ENCODE results near the gene BMAL1. TPM values are rescaled to one million over a fixed set of nuclear protein-coding genes. Genes with fewer than 3 reads are reported as not detected.

Gene BMAL1
- total RNA-seq, 2 donors from 2014 or later, result 20.1 to 62.3 TPM

DNA sequence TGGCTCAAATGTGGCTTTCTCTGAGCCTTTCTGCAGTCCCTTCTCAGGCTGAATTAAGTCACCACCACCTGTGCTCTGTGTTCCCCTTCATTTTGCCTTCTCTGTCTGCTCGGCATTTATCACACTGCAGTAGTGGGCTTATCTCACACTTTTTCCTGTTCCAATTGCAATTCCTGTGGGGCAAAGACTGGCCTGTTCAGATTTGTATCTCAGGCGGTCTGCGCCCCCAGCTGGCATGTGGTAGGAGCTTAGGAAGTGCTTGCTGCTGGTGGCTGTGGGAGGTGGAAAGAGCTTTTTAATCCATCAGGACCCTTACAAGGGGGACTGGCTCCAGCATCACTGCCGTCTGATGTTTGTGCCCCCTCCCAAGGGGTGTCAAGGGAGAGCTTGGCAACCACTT is 21.2 kb downstream of the BMAL1 start:
- Mint-ChIP-seq H3K36me3 (peaks cover 4 to 19% of the 10 kb centered on the region in 2 donors), H3K9me3 (peaks cover 4 to 8% of the 10 kb centered on the region in 2 donors), H3K27ac (peak overlapping the region in 1 of 2 donors; percentile 26)
- DNase-seq (ENCODE audit: low spot score in 2 of 2) (no peak), ATAC-seq (no peak)

DNA sequence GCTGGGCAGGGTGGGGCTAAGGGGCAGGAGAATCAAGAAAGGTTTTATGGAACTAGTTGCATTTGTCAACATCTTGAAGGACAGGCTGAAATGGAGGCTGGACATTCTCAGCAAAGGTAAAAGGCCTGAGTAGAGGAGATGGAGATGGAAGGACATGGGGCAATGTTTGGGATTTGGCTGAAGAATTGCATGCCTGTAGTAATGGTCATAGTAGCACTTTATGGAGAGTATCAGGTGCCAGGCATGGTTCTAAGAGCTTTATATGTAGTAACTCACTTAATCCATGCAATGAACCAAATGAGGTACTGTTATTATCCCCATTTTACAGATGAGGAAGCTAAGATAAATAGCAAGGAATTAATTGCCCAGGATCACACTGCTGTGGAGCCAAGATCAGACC is 23.9 kb downstream of the BMAL1 start:
- ATAC-seq (no peak), DNase-seq (ENCODE audit: low spot score in 2 of 2) (no peak)
- Mint-ChIP-seq H3K9me3 (peaks cover 7 to 12% of the 10 kb centered on the region in 2 donors), H3K27ac (no peak overlapping the region), H3K36me3 (peaks cover 6 to 23% of the 10 kb centered on the region in 2 donors)

DNA sequence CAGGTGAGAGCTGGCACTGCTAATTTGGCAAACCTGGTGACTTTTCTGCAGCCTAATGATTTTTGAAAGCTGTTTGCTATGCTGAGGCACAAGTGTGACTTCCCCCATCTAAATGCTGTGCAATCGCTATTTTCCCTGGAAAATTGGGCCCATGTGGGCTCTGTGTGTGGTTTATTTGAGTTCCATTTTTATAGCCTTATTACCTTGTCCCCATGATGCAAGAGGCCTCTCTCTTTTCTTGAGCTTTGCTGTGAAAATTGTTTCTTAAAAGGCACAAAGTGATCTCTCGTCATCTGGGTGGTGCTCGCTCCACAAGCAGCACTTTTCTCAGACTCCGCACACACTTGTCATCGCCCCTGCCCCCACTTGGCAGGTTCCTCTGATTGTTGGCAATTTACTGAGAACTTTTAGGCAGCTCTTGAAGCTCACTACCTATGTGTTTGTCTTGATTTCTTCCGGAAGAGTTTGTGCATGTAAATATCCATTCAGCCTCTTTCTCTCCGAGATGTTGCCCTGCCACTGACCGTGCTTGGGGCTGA is 24.9 kb downstream of the BMAL1 start:
- DNase-seq (ENCODE audit: low spot score in 2 of 2) (no peak), ATAC-seq (no peak)
- Mint-ChIP-seq H3K9me3 (peaks cover 7 to 12% of the 10 kb centered on the region in 2 donors), H3K27ac (no peak overlapping the region), H3K36me3 (peaks cover 6 to 23% of the 10 kb centered on the region in 2 donors)

DNA sequence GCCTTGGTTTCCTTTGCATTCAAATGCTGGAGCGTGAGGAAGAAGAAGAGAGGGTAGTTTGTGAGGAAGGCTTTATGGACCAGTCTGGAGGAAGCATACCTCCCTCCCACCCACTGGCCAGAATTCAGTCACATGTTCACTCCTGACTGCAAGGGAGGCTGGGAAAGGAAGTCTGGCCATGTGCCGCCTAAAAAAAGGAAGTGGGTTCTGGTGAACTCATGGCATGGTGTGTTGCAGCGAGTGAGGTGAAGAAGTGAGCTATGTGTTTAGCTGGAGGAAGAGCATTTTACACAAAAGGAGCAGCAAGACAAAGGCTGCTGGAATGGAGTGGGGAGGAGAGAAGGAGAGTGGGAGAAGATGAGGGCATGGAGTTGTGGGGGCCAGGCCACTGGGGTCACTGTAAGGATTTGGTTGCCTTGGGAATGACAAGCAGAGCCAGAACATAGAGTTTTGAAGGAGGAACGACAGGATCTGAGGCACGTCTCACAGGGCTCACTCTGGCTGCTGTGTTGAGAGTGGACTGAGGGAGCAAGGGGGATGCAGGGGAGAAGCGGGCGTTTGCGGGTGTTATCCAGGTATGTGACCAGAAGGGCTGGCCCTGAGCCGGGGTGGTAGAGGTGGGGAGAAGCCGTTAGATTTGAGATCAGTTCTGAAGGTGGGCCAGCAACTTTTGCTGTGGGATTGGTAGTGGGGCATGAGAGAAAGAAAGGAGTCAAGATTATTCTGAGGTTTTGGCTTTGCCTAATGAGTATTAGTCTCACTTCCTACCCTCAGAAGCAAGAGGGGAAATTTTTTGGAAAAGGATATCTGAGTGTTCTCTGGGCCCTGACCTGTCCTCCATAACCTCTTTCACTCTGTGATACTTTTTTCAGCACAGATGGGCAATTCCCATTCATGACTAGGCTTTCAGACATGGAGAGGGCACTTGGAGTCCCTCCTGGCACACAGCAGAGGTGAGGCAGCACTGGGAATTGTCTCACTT is 26.4 kb downstream of the BMAL1 start:
- no peak for DNase-seq (ENCODE audit: low spot score in 2 of 2)

DNA sequence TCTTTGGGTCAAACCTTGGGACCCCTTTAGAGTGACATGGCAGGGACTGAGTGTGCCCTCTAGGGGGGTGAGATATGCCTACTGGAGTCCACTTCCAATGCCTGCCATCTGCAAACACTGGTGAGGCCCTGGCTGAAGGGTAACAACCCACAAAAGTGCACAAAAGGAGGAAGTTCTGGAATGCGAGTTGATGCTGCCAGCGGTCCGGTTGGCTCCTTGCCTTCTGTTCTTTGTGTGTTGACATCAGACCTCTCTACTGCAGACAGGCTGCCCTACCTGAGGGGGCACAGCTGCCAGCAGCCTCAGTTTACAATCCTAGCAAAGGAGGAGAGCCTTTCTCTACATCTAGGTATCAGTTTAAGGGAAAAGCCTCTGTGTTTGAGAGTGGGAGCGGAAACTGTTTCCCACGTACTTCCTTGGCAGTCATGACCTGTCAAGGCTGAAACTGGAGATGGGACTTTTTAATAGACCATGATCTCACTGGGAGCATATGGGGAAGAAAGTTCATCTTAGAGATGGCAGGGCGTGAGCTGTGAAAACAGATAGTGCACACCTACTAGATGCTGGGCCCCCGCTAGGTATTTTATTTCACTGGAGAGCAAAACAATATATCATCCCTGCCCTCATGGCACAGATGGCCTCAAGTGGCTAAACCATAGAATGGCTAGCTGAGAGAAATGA is 27.2 kb downstream of the BMAL1 start:
- no peak for ATAC-seq
- DNase-seq (ENCODE audit: low spot score in 2 of 2), result no peak
- Mint-ChIP-seq H3K36me3 (peaks cover 7 to 14% of the 10 kb centered on the region in 2 donors), H3K27ac (no peak overlapping the region), H3K9me3 (peaks cover 7 to 12% of the 10 kb centered on the region in 2 donors)

More for the DNA sequence above, 26.4 kb downstream of the BMAL1 start:
- Mint-ChIP-seq H3K36me3 (peaks cover 6 to 18% of the 10 kb centered on the region in 2 donors), H3K27ac (peak overlapping the region in 1 of 2 donors; percentile 73), H3K9me3 (peaks cover 7 to 12% of the 10 kb centered on the region in 2 donors)
- ATAC-seq, result peak in 1 of 2 donors; percentile 48

DNA sequence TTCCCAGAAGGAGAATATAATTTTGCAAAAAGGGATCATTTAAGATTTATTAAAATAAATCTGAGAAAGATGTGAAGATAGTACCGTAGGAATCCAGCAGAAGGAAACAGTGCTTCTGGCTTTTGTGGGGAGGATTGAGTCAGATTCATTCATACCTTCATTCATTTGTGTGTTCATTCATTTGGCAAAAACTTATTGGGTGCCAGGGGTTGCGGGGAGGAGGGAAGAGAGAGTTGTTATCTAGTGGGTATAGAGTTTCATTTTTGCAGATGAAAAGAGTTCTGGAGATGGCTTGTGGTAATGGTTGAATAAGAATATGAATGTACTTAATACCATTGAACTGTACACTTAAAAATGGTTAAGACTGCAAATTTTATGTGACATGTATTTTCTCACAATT is 31.1 kb downstream of the BMAL1 start:
- no peak overlapping the region for H3K27ac Mint-ChIP-seq
- ATAC-seq (peak; percentile 67 to 70), DNase-seq (ENCODE audit: low spot score in 2 of 2) (no peak)
- H3K36me3 Mint-ChIP-seq, result peaks cover 17 to 24% of the 10 kb centered on the region in 2 donors
- H3K9me3 Mint-ChIP-seq, result peaks cover 4 to 8% of the 10 kb centered on the region in 2 donors

DNA sequence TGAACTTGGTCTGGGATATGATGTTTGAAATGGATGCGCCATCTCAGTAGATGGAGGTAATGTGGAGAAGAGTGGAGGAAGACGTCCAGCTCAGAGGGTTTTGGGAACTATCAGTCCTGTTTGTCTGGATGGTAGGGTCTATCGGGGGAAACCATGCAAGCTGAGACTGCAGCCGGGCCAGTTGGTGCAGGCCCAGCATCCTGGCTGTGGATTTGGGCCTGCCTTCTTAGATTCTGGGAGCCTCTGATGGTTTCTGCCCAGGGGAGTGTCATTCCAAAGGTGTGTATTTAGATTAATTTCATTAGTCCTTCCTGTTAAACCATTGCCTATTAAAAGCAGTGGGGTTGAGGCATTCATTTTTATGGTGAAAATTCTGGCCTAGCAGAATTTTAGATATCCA is 31.6 kb downstream of the BMAL1 start:
- ATAC-seq (no peak), DNase-seq (ENCODE audit: low spot score in 2 of 2) (no peak)
- peaks cover 14 to 20% of the 10 kb centered on the region in 2 donors for H3K36me3 Mint-ChIP-seq
- H3K9me3 Mint-ChIP-seq, result peaks cover 0 to 3% of the 10 kb centered on the region in 2 donors
- no peak overlapping the region for H3K27ac Mint-ChIP-seq

DNA sequence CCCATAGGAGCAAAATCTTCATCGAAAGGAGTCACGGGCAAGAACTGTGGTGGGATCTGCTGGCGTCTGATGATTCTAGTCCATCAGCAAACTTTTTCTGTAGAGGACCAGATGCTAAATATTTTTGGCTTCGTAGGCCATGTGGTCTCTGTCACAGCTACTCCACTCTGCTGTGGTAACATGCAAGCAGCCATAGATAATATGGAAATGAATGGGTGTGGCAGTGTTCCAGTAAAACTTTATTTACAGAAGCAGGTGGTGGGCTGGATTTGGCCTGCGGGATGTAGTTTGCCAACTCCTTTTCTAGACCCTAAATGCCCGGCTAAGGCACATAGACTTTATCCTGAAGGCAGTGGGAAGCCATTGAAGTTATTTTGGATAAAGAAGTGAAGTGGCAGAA is 32.9 kb downstream of the BMAL1 start:
- ATAC-seq (no peak), DNase-seq (ENCODE audit: low spot score in 2 of 2) (no peak)
- Mint-ChIP-seq H3K9me3 (peaks cover 0 to 3% of the 10 kb centered on the region in 2 donors), H3K36me3 (peaks cover 14 to 19% of the 10 kb centered on the region in 2 donors), H3K27ac (no peak overlapping the region)

DNA sequence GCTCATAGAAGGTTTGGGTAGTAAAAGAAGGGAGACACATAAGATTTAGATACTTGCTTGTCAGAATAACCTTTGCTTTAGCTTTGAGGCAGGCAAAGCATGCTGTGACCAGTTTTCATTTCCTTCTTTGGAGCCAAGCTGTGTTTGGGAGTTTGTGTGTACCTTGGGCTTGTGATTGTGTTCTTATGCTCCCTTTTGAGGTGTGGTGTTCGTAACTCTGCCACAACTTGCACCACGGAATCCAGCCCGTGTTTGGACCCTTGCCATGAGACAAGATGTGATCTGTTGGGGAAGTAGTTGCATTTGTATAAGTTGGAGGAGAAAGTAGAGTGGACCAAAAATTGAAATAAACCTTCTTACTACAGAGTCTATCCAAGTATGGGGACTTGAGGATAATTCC is 34.0 kb downstream of the BMAL1 start:
- Mint-ChIP-seq H3K9me3 (peaks cover 0 to 3% of the 10 kb centered on the region in 2 donors), H3K36me3 (peaks cover 14 to 19% of the 10 kb centered on the region in 2 donors), H3K27ac (no peak overlapping the region)
- DNase-seq (ENCODE audit: low spot score in 2 of 2) (no peak), ATAC-seq (no peak)

DNA sequence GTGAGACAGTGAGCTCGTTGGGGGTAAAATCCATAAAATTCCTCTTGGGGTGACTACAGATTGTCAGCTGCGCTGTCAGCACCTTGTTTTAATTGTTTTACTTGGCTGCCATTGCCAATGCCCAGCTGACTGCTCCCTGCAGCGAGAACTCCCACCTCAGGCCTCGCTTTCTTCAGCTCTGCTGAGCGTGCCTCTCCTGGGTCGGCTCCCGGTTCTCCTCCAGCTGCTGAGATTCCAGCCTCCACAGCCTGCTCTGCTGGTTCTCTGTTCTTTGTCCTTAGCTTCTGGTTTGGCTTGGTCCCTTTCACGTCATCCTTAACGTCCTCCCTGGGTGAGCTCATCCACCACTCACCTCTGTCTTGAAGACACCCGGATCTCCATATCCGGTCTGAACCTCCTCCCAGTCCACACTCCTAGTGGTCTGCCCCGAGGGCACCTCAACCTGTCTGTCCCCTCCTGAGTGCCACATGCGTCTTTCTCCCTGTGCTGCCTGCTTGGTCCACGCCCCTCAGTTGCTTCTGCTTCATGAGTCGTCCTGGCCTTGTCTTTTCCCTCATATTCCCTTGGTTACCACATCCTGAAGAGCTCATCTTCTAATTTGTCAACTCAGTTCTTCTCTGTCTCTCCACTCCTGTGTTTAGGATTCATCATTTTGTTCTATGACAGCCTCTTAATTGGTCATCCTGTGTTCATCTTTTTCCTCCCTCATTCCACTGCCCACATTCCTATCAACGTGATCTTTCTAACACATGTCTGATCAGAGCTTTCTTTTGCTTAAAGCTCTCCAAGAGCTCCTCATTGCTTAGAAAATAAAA is 35.6 kb downstream of the BMAL1 start:
- H3K27ac Mint-ChIP-seq, result peak overlapping the region in 1 of 2 donors; percentile 7
- ATAC-seq (peak in 1 of 2 donors; percentile 33), DNase-seq (ENCODE audit: low spot score in 2 of 2) (no peak)
- H3K9me3 Mint-ChIP-seq, result peaks cover 0 to 3% of the 10 kb centered on the region in 2 donors
- H3K36me3 Mint-ChIP-seq, result peaks cover 14 to 19% of the 10 kb centered on the region in 2 donors

DNA sequence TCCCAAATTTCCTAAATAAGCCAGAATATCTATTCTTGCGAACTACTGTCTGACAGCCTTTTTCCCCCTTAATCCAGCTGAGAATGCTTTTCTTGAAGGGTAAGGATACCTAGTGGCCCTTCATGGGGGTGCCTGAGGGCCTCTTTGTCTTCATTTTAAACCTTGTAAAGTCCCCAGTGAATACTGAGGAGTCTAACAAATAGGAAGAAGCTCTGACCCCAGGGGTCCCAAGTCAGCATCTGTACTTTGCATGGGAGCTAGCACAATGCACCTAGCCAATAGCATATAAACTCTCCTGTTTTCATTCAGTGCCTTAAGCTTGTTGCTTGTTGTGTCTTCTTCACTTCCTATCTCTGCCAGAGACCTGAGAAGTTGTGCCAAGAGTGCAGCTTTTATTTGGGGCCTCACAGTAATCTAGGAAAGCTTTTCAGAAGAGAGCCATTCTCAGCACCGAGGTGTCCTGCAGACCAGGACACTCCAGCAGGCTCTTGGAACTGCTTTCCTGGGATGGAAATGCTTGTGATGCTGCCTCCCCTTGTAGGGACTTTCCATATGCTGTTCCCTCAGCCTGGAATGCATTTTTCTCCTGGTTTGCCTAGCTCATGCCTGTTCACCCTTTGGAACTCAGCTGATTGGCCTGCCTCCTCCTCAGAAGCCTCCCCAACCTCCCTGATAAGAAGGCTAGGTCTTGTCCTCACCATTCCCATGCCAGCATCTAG is 37.2 kb downstream of the BMAL1 start:
- Mint-ChIP-seq H3K27ac (no peak overlapping the region), H3K36me3 (peaks cover 13 to 18% of the 10 kb centered on the region in 2 donors), H3K9me3 (peaks cover 0 to 3% of the 10 kb centered on the region in 2 donors)
- no peak for DNase-seq (ENCODE audit: low spot score in 2 of 2)
- no peak for ATAC-seq

DNA sequence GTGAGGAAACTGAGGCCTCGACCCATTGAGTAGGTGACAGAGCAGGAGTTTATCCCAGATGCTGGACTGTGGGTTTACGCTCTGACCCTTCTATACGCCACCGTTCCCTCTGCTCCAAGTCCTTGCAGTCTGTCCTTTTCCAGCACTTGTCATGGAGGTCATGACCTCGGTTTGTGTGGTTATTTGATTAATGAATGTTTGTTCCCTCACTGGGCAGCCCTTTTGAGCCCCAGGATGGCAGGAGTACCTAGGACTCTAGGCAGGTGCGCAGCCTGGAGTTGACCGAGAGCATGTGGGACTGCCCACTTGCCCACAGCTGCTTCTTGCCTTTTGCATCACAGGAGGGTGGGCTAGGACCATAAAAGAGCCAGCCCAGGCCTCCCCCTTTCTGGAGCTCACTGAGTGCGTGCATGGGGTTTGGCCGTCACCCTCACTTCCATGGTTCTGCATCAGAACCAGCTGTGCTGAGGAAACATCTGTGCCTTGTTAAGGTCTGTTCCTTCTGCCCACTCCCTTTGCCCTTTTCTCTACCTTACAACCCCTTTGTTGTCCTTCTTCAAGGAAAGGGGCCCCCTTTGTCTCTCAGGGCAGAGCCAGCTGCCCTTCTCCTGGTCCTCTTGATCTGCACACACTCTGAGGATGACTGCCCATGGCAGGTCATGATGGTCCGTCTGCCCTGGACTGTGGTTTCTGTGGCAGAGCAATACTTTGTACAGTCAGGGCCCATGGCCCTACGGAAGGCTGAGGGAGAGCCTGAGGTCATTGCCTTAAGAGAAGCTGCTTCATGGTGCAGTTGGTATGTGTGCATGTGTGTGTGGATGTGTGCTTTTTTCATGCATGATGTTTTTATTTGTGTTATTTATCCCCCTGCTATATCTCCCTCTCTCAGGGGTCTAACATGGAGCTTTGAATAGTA is 38.2 kb downstream of the BMAL1 start:
- Mint-ChIP-seq H3K36me3 (peaks cover 5 to 12% of the 10 kb centered on the region in 2 donors), H3K9me3 (no peaks in the 10 kb centered on the region), H3K27ac (peak overlapping the region; percentile 36 to 68)
- ATAC-seq, result peak in 1 of 2 donors; percentile 56
- no peak for DNase-seq (ENCODE audit: low spot score in 2 of 2)

DNA sequence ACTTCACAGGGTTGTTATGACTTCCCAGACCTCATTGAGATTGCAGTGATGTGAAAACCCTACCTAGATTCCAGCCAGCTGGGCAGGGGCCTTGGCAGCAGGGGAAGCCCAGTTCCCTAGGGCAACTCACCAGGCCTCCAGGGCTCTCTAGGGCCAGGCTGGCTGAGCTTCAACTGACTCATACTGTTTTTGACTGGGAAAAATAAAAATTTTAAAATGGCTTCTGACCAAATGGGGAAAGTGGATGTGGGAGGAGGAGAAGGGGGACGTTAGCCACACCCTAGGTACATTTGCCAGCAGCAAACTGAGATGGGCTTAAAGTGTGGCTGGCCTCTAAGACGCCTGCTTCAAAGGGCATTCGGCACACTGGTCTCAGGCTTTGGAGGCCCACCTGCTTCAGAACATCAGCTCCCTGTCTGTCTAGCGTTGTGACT is 39.0 kb downstream of the BMAL1 start:
- Mint-ChIP-seq H3K27ac (peak overlapping the region; percentile 38 to 68), H3K36me3 (peaks cover 0 to 4% of the 10 kb centered on the region in 2 donors), H3K9me3 (no peaks in the 10 kb centered on the region)
- DNase-seq (ENCODE audit: low spot score in 2 of 2) (no peak), ATAC-seq (peak in 1 of 2 donors; percentile 81)

DNA sequence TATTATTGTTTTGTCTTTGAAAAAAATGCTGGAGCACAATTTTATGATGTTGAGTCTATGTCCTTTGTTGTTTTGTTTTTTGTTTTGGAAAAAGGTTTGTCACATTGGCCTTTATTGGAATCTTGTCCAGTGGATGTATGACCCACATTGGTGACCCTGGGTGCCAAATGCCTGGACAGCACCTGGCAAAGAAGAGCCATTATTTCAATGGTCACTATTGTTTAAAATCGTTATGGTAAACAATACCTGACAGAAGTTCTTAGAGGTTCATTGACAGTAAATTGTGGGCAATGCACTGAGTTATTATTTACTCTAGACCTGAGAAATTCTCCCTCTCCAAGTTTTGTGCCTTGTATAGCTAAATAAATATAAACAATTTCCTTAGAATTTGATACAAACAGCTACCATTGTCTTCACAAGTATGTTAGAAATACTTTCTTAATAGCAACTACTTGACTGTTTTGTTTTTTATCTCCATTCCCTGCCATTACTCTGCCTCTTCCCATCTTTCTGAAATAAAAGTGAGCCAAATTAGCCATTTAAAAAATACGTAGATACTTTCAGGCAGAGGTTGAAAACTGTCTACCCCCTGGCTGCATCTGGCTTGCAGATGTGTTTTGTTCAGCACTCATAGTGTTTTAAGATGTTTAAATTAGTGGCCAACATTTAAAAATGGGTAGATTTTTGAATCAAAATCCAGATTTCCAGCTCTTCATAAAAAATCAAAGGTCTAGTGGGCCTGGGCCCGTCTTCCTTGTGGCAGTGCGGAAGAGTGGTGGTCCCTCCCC is 39.9 kb downstream of the BMAL1 start:
- no peak overlapping the region for H3K27ac Mint-ChIP-seq
- ATAC-seq (no peak), DNase-seq (ENCODE audit: low spot score in 2 of 2) (no peak)
- H3K36me3 Mint-ChIP-seq, result no peaks in the 10 kb centered on the region
- no peaks in the 10 kb centered on the region for H3K9me3 Mint-ChIP-seq

Data from activated naive CD4-positive, alpha-beta T cell treated with anti-CD3 and anti-CD28 coated beads, Interleukin-2, amount 50 U/mL, for 72 hours (primary cell).